Peyer's patch (tissue), 4 donors: ENCODE results near the gene TNRC6B. TPM values are rescaled to one million over a fixed set of nuclear protein-coding genes. Genes with fewer than 3 reads are reported as not detected.

ENCODE experiments used
- DNase-seq, 3 donors: peaks; one replicate each; pipeline ENCODE4 v3.0.0-alpha.2; 2017 to 2019
- H3K27ac ChIP-seq, 4 donors: fragments of 200-600 bp; sonication (generic); one replicate each; pipeline ENCODE4 v1.5.1; 2016 to 2019
- H3K27me3 ChIP-seq, 2 donors: fragments of 200-600 bp; sonication (generic); one replicate each; pipeline ENCODE4 v1.5.1; 2019
- H3K36me3 ChIP-seq, 3 donors: fragments of 200-600 bp; sonication (generic); one replicate each; pipeline ENCODE4 v1.5.1; 2016 to 2019
- H3K4me1 ChIP-seq, 4 donors: fragments of 200-600 bp; sonication (generic); one replicate each; pipeline ENCODE4 v1.5.1; 2016 to 2019
- H3K4me3 ChIP-seq, 4 donors: fragments of 200-600 bp; sonication (generic); 1 replicate in 3 of 4; 2 replicates in 1 of 4; pipeline ENCODE4 v1.5.1; 2016 to 2019; ENCODE audit warnings: mild to moderate bottlenecking in 1 of 4
- H3K9me3 ChIP-seq, 4 donors: fragments of 200-600 bp; sonication (generic); one replicate each; pipeline ENCODE4 v1.5.1; 2016 to 2019; ENCODE audit warnings: mild to moderate bottlenecking in 1 of 4
- POLR2A ChIP-seq, 2 donors: fragments of 450-650 bp; IDR thresholded peaks; one replicate each; pipeline ENCODE4 v1.5.1; 2017; ENCODE audit warnings: antibody characterized with exemption in 2 of 2, mild to moderate bottlenecking in 2 of 2, moderate library complexity in 2 of 2
- total RNA-seq, 4 donors: library from RNA; depleted of rRNA; stranded (reverse); fragments of >200 nt; gene quantifications; one replicate each; pipeline ENCODE4 v1.1.0, GENCODE V29; 2016
- TF ChIP-seq, protein P1 (sequence below), 6 experiments: fragments of 450-650 bp in 4 of 6; fragments of 200-600 bp in 2 of 6; sonication (generic) in 1 of 6; IDR thresholded peaks; one replicate each; pipeline ENCODE4 v1.5.1; 2017 to 2019; ENCODE audit warnings: antibody characterized with exemption in 6 of 6, mild to moderate bottlenecking in 3 of 6, moderate library complexity in 1 of 6

The TNRC6B gene
- total RNA-seq, 4 donors from 2014 or later: 43.6 to 169 (median 54.0) TPM

DNA sequence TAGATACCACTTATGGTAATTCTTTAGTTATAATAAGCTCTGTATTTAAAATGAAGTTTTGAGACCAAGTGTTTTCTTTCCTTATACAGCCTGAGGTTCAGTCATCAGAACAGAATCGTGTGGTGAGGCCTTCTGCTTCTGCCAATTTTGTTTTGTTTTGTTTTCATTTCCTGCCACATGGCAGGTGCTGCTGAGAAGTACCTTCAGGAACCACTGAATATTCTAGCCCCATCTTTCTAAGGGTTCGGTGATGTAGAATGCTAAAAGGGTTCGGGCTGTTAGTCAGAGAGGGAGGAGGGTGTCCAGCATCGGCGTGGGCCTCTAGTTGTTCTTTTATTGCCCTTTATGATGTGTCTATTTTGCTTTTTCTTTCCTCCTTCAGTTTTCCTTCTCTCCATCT is 25.8 kb downstream of the TNRC6B start:
- Histone ChIP-seq H3K36me3 (no peaks in the 10 kb centered on the region), H3K4me3 (no peak overlapping the region), H3K9me3 (no peaks in the 10 kb centered on the region), H3K27ac (peak overlapping the region; percentile 19 to 60 (median 58)), H3K27me3 (no peaks in the 10 kb centered on the region), H3K4me1 (peaks cover 0 to 21% (median 11%) of the 10 kb centered on the region in 4 donors)
- DNase-seq: no peak
- TF ChIP-seq, protein P1, sequence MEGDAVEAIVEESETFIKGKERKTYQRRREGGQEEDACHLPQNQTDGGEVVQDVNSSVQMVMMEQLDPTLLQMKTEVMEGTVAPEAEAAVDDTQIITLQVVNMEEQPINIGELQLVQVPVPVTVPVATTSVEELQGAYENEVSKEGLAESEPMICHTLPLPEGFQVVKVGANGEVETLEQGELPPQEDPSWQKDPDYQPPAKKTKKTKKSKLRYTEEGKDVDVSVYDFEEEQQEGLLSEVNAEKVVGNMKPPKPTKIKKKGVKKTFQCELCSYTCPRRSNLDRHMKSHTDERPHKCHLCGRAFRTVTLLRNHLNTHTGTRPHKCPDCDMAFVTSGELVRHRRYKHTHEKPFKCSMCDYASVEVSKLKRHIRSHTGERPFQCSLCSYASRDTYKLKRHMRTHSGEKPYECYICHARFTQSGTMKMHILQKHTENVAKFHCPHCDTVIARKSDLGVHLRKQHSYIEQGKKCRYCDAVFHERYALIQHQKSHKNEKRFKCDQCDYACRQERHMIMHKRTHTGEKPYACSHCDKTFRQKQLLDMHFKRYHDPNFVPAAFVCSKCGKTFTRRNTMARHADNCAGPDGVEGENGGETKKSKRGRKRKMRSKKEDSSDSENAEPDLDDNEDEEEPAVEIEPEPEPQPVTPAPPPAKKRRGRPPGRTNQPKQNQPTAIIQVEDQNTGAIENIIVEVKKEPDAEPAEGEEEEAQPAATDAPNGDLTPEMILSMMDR (IDR thresholded peaks at IDR 0.05): no peak
- no peak for TF ChIP-seq POLR2A (IDR thresholded peaks at IDR 0.05)

DNA sequence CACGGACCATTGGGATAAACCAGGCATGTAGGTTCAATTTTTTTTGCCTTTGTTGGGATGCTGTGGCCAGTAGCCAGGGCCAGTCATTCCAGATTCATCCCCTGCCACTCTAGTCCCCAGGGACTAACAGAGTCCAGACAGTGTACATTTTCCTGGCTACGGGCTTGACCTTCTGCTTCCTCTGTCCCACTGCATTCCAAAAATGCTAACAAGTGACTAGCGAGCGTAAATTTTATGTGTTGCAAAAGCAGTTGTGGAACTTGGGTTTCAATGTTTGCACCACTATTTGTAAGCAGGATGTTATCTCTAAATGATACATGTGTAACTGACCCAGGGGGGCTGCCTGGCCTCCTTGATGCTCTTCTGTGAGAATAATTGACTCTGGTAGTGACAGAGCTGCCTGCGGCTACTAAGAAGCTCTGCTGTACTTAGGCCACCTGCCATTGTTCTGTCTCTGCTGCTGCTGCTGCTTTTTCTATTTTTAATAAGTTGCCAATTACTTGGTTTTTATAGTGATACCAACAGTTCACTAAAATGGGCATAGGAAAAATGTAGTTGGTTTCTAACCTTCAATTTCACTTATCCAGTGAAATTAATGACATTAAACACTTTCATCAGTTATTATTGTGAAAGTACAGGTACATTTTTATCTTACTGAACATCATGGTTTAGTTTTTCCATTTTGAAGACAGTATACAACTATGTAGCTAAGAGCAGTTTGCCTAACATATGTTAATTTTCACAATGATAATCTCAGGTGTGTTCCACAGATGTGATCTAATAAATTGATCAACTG is 26.8 kb downstream of the TNRC6B start:
- Histone ChIP-seq H3K4me3 (no peak overlapping the region), H3K36me3 (no peaks in the 10 kb centered on the region), H3K27ac (peak overlapping the region; percentile 2 to 60 (median 49)), H3K27me3 (no peaks in the 10 kb centered on the region), H3K9me3 (no peaks in the 10 kb centered on the region), H3K4me1 (peaks cover 0 to 22% (median 11%) of the 10 kb centered on the region in 4 donors)
- DNase-seq: no peak
- no peak for TF ChIP-seq POLR2A (IDR thresholded peaks at IDR 0.05)
- TF ChIP-seq, protein P1 (IDR thresholded peaks at IDR 0.05): no peak

DNA sequence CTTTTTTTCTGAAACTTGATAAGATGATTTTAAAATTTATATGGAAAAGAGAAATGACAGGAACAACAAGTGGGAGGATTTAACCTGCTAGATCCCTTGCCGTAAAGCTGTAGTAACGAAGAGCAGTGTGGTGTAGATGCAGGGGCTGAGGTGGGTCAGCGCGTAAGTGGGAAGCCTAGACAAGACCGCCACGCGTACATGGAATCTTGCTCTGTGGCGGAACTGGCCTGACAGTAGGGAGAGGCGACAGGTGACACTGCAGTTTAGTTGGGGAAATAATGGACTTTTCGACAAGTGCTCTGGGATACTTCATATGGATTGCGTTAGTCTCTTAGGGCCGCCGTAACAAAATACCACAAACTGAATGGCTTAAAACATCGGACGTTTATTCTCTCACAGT is 28.8 kb downstream of the TNRC6B start:
- no peak overlapping the region for H3K27ac ChIP-seq
- H3K9me3 ChIP-seq: no peaks in the 10 kb centered on the region
- TF ChIP-seq, protein P1 (IDR thresholded peaks at IDR 0.05): no peak
- TF ChIP-seq POLR2A (IDR thresholded peaks at IDR 0.05): no peak
- H3K4me3 ChIP-seq: no peak overlapping the region
- no peaks in the 10 kb centered on the region for H3K27me3 ChIP-seq
- no peak for DNase-seq
- peaks cover 0 to 38% (median 14%) of the 10 kb centered on the region in 4 donors for H3K4me1 ChIP-seq
- H3K36me3 ChIP-seq: no peaks in the 10 kb centered on the region

DNA sequence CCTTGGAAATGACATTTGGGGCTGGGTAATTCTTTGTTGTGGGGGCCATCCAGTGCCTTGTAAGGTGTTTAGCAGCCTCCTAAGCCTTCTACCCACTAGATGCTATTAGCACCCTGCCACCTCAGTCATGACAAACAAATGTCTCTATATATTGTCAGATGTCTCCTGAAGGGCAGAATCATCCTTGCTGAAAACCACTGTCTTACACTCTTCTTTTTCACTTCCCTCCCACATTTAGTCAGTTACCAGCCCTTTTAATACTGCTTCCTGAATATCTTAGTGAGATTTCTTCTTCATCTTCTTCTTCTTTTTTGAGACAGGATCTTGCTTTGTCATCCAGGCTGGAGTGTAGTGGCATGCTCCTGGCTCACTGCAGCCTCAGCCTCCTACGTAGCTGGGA is 33.1 kb downstream of the TNRC6B start:
- Histone ChIP-seq H3K4me3 (no peak overlapping the region), H3K27me3 (no peaks in the 10 kb centered on the region), H3K9me3 (no peaks in the 10 kb centered on the region), H3K36me3 (no peaks in the 10 kb centered on the region), H3K27ac (peak overlapping the region in 1 of 4 donors; percentile 53), H3K4me1 (peaks cover 0 to 28% (median 15%) of the 10 kb centered on the region in 4 donors)
- TF ChIP-seq, protein P1 (IDR thresholded peaks at IDR 0.05): no peak
- no peak for TF ChIP-seq POLR2A (IDR thresholded peaks at IDR 0.05)
- DNase-seq: no peak

DNA sequence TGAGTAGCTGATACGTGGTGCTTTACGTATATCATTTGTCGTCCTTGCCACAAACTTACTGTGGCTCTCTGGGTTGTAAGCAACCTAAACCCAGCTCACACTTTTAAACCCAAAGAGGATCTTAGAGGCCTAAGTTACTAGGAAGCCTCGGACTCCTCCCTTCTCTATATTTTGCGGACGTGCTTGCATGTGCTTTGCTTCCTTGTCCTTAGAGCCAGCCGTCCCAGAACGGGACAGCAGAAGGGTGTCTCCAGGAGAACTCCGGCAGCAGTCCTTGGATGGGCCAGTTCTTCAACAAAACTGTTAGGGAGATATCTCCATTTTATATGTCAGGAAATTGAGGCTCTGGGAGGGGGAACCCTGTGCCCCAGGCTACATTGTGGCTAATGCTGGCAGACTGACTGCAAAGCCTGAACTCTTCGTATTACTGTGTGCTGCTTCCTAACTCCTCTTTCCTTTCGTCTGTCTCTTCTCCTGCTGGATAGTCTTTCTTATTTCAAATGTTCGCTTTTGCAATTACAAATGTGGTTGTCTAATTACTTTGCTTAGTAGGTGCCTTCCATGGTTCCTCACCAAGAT is 33.8 kb downstream of the TNRC6B start:
- no peaks in the 10 kb centered on the region for H3K36me3 ChIP-seq
- H3K4me1 ChIP-seq: peaks cover 0 to 28% (median 15%) of the 10 kb centered on the region in 4 donors

More for the DNA sequence above, 33.8 kb downstream of the TNRC6B start:
- H3K9me3 ChIP-seq: no peaks in the 10 kb centered on the region
- DNase-seq: no peak
- H3K27ac ChIP-seq: peak overlapping the region in 1 of 4 donors; percentile 53
- no peaks in the 10 kb centered on the region for H3K27me3 ChIP-seq
- H3K4me3 ChIP-seq: no peak overlapping the region
- no peak for TF ChIP-seq POLR2A (IDR thresholded peaks at IDR 0.05)
- TF ChIP-seq, protein P1 (IDR thresholded peaks at IDR 0.05): no peak
